ENCODE data around the gene TPRG1.

The TPRG1 gene

DNA sequence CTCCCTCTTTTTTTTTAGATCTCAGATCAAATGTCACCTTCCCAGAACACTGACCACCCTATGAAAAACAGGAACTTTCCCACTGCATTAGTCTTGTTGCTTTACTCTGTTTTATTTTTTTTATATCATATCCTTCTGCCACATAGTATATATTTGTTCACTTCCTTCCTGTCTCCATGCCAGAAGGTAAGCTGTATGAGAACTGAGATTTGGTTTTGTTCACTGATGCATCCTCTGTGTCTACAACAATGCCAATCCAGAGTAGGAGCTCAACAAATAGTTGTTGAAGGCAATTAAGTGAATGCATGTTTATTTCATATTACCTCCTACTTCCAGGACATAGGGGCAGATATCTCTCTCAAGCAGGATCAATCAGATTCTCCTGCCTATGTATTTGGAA is 114.4 kb downstream of the TPRG1 start:
- no peak for DNase-seq

DNA sequence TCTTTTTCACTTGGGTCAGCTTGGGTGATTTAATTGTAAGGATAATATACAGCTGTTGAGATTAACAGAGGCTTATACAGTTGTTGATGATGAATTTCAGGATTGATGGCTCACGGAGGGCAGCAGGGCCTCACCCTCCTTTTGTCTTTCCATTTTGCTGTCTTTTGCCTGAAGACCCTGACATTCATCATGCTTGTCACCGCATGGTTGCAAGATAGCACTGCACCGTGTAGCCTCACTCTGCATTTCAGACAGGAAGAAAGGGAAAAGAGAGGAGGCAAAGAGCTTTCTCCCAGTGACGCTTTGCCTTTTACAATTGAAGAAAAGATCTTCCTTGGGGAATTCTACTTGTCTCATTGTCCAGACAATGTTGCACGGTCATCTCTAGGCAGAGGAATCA is 115.1 kb downstream of the TPRG1 start:
- no peak for DNase-seq

DNA sequence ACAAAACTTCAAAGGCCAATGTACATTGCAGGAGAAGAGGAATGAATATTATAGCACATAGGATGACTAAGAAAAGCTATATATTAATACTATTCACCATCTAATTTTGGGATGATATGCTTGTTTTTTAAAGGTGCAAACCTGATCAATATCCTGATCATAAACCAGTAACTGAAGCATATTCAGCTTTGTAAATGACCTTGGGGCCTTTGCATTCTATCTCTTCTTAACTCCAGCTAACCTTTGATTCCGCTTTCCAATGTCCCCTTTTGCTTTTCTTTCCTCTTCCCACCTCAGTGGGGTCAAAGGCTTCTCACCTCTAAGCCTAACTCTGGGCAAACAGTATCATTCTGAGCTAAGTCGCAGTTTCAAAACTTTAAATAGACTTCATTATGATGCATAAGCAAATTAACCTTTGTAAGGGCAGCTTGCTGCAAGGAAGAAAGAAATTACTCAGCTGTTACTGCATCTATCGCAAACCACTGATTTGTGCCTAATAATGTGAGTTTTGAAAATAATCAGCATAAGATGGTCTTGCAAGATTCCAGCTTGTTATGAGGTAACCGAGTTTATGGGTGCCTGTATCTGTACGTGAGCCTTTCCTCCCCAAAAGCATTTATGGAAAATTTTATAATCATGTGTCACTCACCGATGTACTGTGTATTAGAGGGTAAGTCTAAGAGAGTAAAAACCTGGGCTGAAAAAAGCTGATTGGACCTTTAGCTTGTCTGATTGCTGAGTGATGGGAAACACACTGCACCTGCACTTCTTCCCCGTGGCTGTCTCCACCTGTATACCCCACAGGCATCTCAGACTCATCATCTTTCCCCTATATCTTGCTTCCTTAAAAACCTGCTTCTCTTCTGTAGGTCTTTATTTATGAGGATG is 116.8 kb downstream of the TPRG1 start:
- DNase-seq = no peak

DNA sequence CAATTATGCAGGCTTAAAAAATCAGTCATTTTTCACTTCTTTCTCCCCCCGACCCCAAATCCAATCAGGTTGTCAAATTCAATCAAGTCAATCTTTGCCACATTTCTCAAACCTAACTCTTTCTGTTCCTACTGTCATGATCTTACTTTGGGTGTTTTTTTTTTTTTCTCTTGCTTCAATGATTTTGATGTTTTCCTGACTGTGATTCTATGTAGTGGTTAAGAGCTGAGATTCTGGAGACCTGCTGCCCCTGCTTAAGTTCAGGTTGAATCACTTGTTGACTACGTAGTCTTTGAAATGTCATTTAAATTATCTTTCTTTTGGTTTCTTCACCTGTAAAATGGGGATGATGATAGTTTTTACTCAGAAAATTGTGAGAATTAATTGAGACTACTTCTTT is 117.5 kb downstream of the TPRG1 start:
- DNase-seq = no peak

DNA sequence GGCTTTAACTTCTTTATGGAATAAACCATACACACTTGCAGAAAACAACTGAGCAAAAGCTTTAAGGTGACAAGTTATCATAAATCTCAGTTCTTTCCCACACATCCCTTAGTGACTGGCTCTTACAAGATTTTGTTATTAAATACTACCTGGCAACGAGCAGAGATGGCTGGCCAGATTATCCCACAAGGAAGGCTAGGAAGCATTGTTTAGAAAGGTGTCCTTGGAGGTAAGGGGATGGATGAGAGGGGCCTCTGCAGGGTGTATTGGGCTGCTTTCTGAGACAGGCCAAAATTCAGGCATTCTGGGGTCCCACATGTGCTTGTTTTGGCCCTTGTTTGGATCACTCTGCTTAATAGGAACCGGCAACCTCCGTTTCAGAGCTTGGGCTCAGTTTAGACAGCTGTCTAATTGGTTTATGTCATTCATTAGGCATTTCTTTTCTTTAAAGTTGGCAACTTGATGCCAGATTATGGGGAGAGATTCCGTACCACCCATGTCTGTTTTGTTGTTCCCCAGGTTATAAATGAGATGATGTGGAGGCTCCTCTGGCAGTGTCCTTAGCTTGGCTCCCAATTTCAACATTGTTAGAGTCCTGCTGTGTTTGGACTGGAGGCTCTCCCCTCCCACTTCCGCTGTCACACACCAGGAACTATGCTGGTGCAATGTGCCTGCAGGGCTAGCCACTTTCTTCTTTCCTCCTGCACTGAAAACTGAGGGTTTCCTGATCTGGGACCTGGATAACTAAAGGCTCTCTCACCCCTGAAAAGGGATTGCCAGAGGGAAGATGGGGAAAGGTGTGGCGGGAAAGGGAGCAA is 121.1 kb downstream of the TPRG1 start:
- DNase-seq = no peak

DNA sequence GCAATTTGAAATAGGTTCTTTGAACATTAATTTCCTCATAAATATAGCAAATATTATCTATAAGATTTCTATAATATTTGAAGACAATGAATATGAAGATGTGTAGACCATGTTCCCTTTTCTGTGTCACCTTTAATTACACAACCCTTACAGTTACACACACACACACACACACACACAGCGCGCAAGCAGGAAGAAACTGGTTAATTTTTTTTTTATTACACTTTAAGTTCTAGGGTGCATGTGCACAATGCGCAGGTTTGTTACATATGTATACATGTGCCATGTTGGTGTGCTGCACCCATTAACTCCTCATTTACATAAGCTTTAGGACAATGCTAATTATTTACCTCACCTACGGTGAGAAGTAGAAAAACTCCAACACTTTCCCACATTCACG is 122.9 kb downstream of the TPRG1 start:
- no peak for DNase-seq

DNA sequence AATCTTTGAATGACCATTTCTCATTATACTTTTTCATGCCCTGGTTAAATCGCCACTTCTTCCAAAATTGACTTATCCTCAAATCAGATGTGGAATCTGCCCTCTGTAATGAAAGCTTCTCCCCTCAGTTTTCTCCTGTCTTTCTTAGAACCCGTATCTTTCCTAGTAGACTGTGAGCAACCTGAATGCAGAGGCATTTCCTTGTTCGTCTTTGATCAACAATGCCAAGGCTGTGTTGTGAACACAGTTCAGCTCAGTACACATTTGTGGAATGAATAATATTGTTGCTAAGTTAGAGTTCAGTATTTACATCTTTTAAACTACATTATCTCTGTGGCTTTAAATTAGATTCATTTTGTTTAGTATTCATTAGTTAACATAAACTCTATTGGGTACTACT is 123.3 kb downstream of the TPRG1 start:
- DNase-seq = no peak

DNA sequence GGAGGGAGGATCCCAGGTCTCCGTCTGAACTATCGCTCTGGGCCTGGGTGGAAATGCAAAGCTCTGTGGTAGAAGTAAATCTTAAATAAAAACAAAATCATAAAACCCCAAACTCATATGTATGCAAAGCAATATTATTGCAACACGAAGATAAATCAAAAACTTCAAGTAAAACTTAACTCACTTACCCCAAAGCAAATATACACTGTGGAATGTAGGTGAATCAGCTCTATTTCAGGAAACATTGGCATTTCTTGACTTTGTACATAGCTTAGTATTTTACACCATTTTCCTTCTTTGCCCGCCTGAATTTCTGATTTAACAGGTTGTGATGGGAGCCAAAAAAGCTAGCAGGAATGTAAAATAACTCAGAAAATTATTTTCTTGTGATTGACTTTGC is 126.2 kb downstream of the TPRG1 start:
- DNase-seq = no peak

DNA sequence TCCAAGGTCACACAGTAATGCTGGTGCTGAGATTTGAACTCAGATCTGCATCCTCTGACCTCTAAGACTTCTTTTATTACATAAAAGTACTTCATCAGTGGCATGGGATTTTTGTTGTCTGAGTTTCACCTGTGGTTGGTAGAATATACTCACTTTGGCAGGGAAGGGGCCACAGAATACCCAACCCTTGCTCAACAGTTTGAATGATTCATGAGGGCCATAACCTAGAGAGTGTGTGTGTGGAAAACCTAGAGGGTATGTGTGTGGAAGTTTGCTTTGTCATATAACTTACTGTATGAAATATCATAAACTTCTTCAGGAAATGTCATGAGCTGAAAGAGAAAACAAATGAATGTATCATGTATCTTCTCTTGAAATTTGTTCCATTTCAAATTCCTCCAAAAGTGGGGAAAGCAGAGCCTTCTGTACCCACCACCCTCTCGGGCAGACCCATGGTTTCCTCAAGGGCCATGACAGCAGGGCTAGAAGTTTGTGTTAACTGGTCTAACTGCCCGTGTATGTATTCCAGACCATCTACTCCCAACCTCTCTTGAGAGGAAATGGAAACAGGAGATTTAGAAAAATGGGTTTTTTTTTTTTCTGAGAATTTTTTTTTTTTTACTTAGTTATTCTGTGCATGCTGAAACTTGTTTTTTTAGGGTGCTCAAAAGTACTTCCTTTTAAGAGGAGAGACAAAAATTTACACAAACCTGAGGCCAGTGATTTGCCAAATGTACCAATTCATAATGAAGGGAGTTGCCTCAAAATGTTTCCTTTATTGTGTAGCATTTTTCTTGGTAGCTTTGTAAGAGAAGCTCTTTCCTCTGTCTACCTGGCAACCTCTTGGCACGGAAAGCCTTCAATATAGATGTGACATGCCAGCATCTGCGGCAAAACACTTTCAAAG is 127.0 kb downstream of the TPRG1 start:
- DNase-seq = no peak

DNA sequence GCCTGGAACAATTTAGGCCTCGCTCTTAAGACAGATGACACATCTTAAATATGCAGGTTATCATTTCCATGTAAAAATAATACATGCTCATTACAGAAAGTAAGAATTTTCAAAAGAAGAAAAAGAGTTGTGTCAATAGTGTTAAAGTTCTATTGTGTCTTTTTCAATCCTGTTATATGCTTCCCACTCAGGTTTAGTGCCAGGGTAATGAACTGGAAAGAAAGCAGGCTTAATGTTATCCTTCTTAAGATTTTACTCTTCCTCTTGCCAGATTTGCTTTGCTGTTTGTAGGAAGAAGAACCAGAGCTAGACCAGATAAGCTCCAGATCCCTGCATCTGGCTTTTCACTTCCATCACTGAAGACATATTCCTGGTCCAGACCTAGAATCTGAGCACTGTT is 128.6 kb downstream of the TPRG1 start:
- DNase-seq = no peak

DNA sequence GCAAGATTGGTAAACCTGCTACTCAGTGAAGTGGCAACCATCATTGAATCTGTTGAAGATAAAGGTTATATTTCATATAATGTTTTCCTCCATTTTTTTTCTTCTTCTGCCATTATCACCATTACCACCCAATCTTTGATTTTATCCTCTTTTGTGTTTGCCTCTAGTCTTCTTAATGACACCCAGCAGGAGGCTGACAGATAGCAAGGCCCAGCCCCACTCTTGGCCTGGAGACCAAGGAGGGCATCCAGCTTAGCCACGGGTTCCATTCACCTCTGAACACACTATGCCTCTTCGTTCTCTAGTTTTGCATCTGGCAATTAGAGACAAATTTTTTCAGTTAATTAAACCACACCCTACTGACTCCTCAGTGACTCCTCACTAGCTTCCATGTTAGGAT is 129.7 kb downstream of the TPRG1 start:
- DNase-seq = no peak

DNA sequence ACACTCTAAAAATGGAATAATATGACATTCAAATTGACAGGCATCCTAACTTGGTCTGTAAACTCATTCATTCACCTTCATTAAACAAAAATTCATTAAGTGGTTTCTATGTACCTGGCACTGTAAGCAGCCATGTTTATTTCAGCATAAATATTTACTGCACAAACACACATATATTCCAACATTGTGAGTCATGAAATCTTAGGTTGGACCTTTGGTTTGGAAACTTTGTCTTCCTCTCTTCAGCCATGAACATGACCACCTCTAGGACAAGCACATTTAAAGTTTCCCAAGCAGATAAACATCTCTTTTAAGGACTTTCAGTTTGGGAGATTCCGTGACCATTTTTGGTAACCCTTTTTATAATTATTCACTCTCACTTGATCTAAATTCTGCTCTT is 131.8 kb downstream of the TPRG1 start:
- DNase-seq = no peak

DNA sequence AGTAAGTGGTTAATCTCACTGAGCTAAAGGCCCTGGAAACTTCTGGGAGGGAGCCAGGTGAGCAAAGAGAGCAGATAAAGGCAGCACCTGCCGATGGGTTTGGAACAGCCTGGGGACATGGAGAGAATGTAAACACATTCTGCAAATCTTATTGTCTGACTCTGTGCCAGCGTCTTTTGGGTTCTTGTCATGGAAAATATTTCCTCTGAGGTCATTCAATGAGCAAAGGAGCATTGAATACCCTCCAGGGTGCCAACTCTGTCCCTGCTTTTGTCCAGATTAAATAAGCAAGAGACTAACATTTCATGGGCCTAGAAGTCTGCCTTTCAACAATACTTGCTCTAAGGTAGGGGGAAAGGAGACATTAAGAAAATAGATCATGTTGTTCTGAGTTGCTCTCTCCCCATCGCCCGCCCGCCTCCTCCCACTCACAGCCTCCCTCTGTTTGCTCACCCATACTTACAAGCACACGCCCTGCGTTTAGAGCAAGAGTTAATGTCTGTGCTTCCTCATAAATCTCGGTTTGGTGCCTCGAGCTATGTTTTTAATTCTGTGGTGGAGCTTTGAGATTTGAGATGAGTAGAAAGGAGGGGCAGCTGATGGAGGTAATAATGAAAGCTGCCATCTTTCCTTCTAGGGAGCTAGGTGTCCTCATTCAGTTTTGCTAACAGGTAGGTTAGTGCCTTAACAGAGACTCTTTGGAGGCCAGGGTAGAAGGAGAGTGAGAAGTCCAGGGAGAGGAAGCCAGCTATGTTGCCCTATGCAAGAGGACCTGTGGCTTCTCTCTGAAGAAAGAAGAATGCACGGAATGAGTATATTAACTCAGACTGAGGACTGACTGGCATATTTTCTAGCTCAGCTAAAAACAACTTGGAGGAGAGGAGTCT is 132.9 kb downstream of the TPRG1 start:
- no peak for DNase-seq

DNA sequence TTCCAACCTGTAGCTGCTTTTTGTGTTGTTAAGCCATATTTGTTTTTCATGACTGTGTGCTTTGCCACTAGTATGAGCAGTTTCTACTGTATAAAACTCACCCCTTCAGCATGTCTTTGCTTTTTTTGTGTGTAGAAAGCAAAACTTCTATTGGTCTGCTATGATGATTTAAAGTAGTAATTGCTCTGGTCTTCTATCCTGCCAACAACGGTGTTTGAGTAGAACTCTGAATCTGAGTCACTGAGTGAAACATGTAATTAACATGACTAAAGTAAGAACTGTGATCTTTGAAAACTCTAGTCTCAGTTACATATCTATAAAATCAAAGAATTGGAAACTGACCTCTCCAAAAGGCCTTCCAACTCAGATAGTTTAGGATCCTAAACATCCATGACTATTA is 133.6 kb downstream of the TPRG1 start:
- no peak for DNase-seq

DNA sequence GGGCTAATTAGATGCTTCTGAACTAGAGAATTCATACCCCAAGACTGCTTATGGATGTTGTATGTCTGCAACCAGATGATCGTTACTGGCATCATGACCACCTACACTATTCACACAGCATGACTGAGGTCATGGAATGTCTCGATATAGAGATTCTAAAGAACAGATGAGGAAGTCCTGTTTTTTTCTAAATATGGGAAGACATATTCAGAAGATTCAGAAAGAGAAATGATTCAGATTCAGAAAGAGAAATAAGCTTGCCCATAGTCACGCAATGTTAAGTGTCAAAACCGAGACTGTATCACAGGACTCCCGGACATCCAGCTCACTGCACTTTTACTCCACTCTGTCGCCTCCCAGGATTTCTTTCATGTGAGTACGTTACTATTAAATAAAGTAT is 136.2 kb downstream of the TPRG1 start:
- no peak for DNase-seq

DNA sequence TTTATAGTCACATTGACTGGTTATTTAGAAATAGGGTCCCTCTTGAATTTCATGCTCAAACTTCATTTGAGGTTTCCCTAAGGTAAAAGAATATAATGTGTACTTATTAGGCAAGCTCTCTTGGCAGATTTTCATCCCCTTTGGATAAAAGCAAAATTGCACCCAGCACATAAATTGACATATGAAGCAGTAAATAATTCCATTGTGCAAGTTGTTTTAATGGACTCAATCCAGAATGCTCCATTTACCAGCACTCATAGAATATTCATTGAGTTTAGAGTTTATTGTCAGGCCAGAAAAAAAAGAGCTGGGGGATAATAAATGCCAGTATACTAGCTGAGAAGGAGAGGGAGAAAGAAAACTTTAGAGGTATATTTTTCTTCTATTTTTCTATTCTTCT is 136.8 kb downstream of the TPRG1 start:
- DNase-seq = no peak

DNA sequence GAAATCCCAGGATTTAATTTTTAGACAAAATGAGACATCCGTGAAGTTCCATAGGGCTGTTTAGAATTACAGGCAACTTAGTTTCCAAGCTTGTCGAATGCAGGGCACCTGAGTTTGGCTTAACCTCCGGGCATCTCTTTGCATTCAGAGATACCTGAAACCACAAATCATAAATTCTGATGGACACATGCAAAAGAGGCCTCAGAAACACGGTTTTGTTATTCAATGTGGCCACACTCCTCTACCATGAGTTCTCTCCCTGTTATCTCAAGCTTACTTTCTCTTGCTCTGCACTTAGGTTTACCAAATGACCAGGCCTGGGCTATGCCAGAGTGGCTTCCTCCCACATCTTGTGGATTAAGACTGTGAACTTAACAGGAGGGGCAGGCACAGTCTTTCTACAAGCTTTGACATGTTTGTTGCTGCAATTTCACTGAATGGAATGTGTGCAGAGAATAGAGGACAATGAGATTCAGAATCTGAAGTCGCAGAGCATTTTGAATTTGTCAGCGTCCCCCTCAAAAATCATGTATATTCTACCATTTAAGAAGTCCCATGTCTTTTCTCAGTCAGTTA is 137.7 kb downstream of the TPRG1 start:
- DNase-seq = no peak

DNA sequence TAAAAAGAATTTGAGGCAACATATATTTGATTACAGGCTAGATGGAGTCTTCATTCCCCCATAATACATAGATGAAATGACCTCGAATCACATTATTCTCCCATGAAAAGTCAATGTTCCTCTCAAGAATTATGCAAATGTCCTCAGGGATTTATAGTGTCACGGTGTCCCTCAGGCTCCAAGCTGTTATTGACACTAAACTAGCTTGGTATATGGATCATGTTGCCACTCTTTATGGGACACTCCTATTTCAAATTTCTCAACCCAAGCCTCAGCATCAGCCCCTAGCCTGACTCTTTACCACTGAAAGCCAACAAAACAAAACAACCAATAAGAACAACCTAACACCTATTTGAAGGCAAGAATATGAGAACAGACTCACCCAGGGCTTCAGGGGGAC is 139.8 kb downstream of the TPRG1 start:
- DNase-seq = no peak

DNA sequence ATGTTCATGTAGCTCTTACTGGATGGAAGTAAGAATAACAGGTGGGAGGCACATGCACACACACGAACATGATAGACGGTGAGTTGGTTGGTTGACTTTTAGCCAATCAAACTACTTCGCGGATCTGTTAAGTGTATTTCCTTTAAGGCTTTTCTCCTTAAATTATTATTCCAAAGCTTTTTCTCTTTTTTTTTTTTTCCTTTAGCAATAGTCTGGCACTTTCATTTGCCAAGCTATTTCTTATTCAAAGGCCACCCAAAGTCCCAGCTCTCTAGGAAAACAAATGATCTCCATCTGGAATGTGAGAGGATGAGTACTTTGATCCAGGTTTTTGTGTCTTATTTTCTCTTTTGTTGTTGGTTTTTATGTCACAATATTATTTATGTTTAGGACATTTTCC is 141.1 kb downstream of the TPRG1 start:
- no peak for DNase-seq

DNA sequence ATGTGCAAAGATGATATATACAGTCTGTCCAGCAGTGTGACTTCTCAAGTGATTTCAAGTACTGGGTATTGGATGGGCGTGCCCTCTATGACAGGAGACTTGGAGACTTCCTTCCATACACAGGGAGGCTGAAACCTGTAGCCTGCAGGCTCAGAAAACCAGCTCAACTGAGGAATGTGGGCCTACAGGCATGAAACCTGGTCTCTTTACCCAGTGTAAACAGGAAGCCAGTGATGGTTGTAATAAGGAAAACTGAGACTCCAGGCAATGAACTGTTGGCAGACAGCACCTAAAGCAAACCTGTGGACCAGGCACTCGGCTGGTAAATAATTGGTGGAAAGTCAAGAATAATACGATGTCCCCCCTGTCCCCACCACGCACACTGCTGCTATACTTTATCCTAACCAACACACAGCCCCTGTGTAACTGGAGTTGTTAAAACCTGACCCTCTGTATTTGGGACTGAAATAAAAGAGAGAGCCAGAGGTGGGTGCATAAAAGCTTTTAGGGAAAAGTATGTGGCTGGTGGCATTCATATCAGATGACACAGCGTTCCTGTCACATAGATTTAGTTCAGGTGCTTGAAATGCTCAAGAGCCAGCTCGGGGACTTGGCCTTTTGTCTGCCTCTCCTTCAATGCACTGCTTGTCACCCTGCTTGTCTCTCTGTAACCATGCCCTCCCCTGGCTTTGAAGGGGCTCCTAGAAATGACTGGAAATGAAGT is 144.7 kb downstream of the TPRG1 start:
- DNase-seq = no peak

DNA sequence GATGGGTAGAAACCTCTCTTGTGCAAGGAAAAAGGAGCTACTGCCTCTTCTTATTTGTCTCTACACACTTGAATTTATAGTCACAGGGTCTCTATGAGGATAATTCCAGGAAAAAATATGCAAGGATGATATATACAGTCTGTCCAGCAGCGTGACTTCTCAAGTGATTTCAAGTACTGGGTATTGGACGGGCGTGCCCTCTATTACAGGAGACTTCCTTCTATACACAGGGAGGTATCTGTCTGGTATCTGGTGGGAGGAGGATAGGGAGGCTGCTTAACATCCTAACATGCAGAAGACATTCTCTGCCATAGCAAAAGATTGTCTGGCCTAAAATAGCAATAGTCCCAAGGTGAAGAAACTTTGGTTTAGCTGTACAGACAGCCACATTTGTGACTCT is 146.1 kb downstream of the TPRG1 start:
- DNase-seq = no peak
